22Rv1 (cell line): Measurements from ENCODE around the gene NPTXR.

ENCODE experiments used
- CTCF ChIP-seq: fragments of 450-650 bp; IDR thresholded peaks from 2 replicates; pipeline ENCODE4 v1.5.1; 2017; ENCODE audit warnings: mild to moderate bottlenecking
- ZFX ChIP-seq: fragments of 450-650 bp; IDR thresholded peaks from 2 replicates; pipeline ENCODE4 v1.6.1; 2017; ENCODE audit warnings: antibody characterized with exemption, borderline replicate concordance

DNA sequence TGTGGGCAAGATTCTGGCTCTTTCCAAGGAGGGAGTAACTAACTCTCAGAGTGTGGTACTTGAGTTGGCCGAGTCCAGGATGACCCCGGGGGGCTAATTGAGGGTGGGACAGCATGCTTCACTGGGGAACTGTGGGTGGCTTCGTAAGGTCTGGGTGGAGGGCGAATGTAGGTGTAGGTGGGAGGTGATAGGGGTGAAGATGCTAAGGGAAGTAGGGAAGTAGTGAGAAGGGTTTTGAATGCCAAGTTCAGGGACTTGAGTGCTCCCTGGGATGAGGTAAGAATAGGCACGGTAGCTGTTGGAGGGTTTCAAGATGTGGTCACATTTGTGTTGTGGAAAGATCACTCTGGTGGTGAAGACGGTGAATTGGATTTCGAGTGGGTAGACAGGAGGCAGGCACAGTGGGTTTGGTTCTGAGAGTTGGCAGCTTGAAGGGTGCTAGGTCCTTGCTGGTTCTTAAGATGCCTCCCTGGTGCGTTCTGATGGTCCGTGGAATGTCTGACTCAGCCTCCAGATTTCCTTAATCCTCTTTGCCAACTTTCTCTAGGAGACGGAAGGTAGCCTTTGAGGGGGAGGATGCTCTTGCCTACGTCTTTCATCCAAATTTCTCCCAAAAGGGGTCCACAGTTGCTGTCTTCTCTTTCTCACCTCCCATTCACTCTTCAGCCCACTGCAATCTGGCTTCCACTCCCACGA, 47.4 kb downstream of the NPTXR start:
- TF ChIP-seq CTCF = no peak
- TF ChIP-seq ZFX = no peak
